Trophoblast cell (in vitro differentiated cells and primary cell): Measurements from ENCODE around the gene SIK3.

Source experiments
- DNase-seq, 2 donors: peaks; one replicate each; pipeline ENCODE4 v3.0.0-alpha.2; 2016
- H2AFZ ChIP-seq: 2 replicates; pipeline ENCODE4 v1.6.1; 2013; ENCODE audit warnings: low read length, moderate library complexity, mild to moderate bottlenecking; ENCODE audit not compliant: insufficient read depth, poor library complexity
- H2AK5ac ChIP-seq: 2 replicates; pipeline ENCODE4 v1.6.1; 2013; ENCODE audit warnings: mild to moderate bottlenecking, low read length
- H2BK120ac ChIP-seq: 2 replicates; pipeline ENCODE4 v1.6.1; 2013; ENCODE audit warnings: low read length, mild to moderate bottlenecking, moderate library complexity; ENCODE audit not compliant: insufficient read depth, poor library complexity
- H2BK12ac ChIP-seq: 2 replicates; pipeline ENCODE4 v1.6.1; 2013; ENCODE audit warnings: mild to moderate bottlenecking, low read length, moderate library complexity
- H2BK5ac ChIP-seq: 2 replicates; pipeline ENCODE4 v1.6.1; 2013; ENCODE audit warnings: low read length, low read depth, moderate library complexity, mild to moderate bottlenecking; ENCODE audit not compliant: poor library complexity
- H3K14ac ChIP-seq: 2 replicates; pipeline ENCODE4 v1.6.1; 2013; ENCODE audit warnings: mild to moderate bottlenecking, low read length
- H3K18ac ChIP-seq: 2 replicates; pipeline ENCODE4 v1.6.1; 2013; ENCODE audit warnings: mild to moderate bottlenecking, low read length
- H3K23ac ChIP-seq: 2 replicates; pipeline ENCODE4 v1.6.1; 2013; ENCODE audit warnings: low read length
- H3K27ac ChIP-seq: 2 replicates; pipeline ENCODE4 v1.5.1; 2013; ENCODE audit warnings: low read depth, mild to moderate bottlenecking, inconsistent platforms, low read length, moderate library complexity
- H3K27me3 ChIP-seq: 2 replicates; pipeline ENCODE4 v1.6.1; 2013; ENCODE audit warnings: inconsistent platforms, mild to moderate bottlenecking, low read length, moderate library complexity; ENCODE audit not compliant: insufficient read depth
- H3K36me3 ChIP-seq, 2 experiments: 1 replicate in 1 of 2; 2 replicates in 1 of 2; pipeline ENCODE4 v1.6.1; 2013; ENCODE audit warnings: low read length in 2 of 2, mild to moderate bottlenecking in 2 of 2, moderate library complexity in 1 of 2; ENCODE audit not compliant: insufficient read depth in 2 of 2, control insufficient read depth in 1 of 2
- H3K4ac ChIP-seq: 2 replicates; pipeline ENCODE4 v1.6.1; 2013; ENCODE audit warnings: low read depth, mild to moderate bottlenecking, low read length, moderate library complexity
- H3K4me1 ChIP-seq, 2 experiments: 1 replicate in 1 of 2; 2 replicates in 1 of 2; pipeline ENCODE4 v1.6.1; 2013; ENCODE audit warnings: low read length in 2 of 2, mild to moderate bottlenecking in 2 of 2, moderate library complexity in 1 of 2; ENCODE audit not compliant: insufficient read depth in 2 of 2, control insufficient read depth in 1 of 2
- H3K4me2 ChIP-seq: 2 replicates; pipeline ENCODE4 v1.6.1; 2013; ENCODE audit warnings: inconsistent platforms, mild to moderate bottlenecking, low read length, moderate library complexity
- H3K4me3 ChIP-seq: 2 replicates; pipeline ENCODE4 v1.5.1; 2013; ENCODE audit warnings: mild to moderate bottlenecking, low read depth, low read length, inconsistent platforms
- H3K79me1 ChIP-seq: one replicate; pipeline ENCODE4 v1.6.1; 2013; ENCODE audit warnings: low read length
- H3K79me2 ChIP-seq: 2 replicates; pipeline ENCODE4 v1.6.1; 2013; ENCODE audit warnings: low read length, mild to moderate bottlenecking; ENCODE audit not compliant: control insufficient read depth, insufficient read depth, poor library complexity
- H3K9ac ChIP-seq: 2 replicates; pipeline ENCODE4 v1.6.1; 2013; ENCODE audit warnings: mild to moderate bottlenecking, low read length
- H3K9me3 ChIP-seq: 2 replicates; pipeline ENCODE4 v1.6.1; 2013; ENCODE audit warnings: low read depth, mild to moderate bottlenecking, control low read depth, inconsistent platforms, low read length; ENCODE audit not compliant: insufficient read depth
- H4K12ac ChIP-seq: 2 replicates; pipeline ENCODE4 v1.6.1; 2013; ENCODE audit warnings: low read depth, mild to moderate bottlenecking, low read length, moderate library complexity
- H4K8ac ChIP-seq: 2 replicates; pipeline ENCODE4 v1.6.1; 2013; ENCODE audit warnings: low read depth, mild to moderate bottlenecking, low read length, moderate library complexity
- H4K91ac ChIP-seq: one replicate; pipeline ENCODE4 v1.6.1; 2013; ENCODE audit warnings: low read depth, mild to moderate bottlenecking, low read length, moderate library complexity
- WGBS: extraction: QIAGEN DNeasy Blood & Tissue Kit; methylation state at CpG from one replicate; pipeline ENCODE4 v1.1.7; 2013; ENCODE audit warnings: missing lambda C conversion rate; ENCODE audit not compliant: insufficient read length, insufficient coverage; ENCODE audit errors: extremely low coverage; 5-methylcytosine and 5-hydroxymethylcytosine counted together

SIK3 gene

GRCh38 chr11:117127171-117127901, 29.1 kb upstream of the SIK3 start:
- no peak overlapping the region for H2AK5ac ChIP-seq
- no peak overlapping the region for H3K4ac ChIP-seq
- no peak overlapping the region for H4K8ac ChIP-seq
- DNase-seq = no peak
- H3K36me3 ChIP-seq = no peaks in the 10 kb centered on the region
- no peak overlapping the region for H2BK12ac ChIP-seq
- WGBS = no CpG with 5 or more reads among the region's 6 CpGs
- H3K9me3 ChIP-seq = no peaks in the 10 kb centered on the region
- no peak overlapping the region for H2AFZ ChIP-seq
- H3K18ac ChIP-seq = no peak overlapping the region
- H4K12ac ChIP-seq = no peak overlapping the region
- H3K14ac ChIP-seq = no peak overlapping the region
- H4K91ac ChIP-seq = no peak overlapping the region
- H3K27ac ChIP-seq = no peak overlapping the region
- no peak overlapping the region for H3K4me3 ChIP-seq
- H3K79me2 ChIP-seq = no peaks in the 10 kb centered on the region
- H2BK5ac ChIP-seq = no peak overlapping the region
- H3K27me3 ChIP-seq = no peaks in the 10 kb centered on the region
- H2BK120ac ChIP-seq = no peak overlapping the region
- no peak overlapping the region for H3K23ac ChIP-seq
- no peaks in the 10 kb centered on the region for H3K4me1 ChIP-seq
- no peaks in the 10 kb centered on the region for H3K79me1 ChIP-seq
- no peak overlapping the region for H3K4me2 ChIP-seq
- H3K9ac ChIP-seq = no peak overlapping the region

- H3K79me2 ChIP-seq = no peaks in the 10 kb centered on the region
- no peak overlapping the region for H3K27ac ChIP-seq
- no peak overlapping the region for H3K4me2 ChIP-seq
- no peak overlapping the region for H3K4me3 ChIP-seq
- H2BK5ac ChIP-seq = no peak overlapping the region
- no peaks in the 10 kb centered on the region for H3K79me1 ChIP-seq
- no peaks in the 10 kb centered on the region for H3K4me1 ChIP-seq
- H3K23ac ChIP-seq = no peak overlapping the region
- no peak overlapping the region for H2BK12ac ChIP-seq
- no peak overlapping the region for H3K18ac ChIP-seq
- H3K14ac ChIP-seq = no peak overlapping the region
- no peak overlapping the region for H4K12ac ChIP-seq
- no peaks in the 10 kb centered on the region for H3K27me3 ChIP-seq
- H2AK5ac ChIP-seq = no peak overlapping the region
- H4K8ac ChIP-seq = no peak overlapping the region
- H2BK120ac ChIP-seq = no peak overlapping the region
- H3K4ac ChIP-seq = no peak overlapping the region
- H4K91ac ChIP-seq = no peak overlapping the region
- no peaks in the 10 kb centered on the region for H3K36me3 ChIP-seq
- no peak overlapping the region for H3K9ac ChIP-seq
- H3K9me3 ChIP-seq = no peaks in the 10 kb centered on the region
- DNase-seq = no peak
- WGBS = no CpG with 5 or more reads among the region's 7 CpGs
- H2AFZ ChIP-seq = no peak overlapping the region
Measured at GRCh38 chr11:117126223-117126965, 28.2 kb upstream of the SIK3 start.

DNA sequence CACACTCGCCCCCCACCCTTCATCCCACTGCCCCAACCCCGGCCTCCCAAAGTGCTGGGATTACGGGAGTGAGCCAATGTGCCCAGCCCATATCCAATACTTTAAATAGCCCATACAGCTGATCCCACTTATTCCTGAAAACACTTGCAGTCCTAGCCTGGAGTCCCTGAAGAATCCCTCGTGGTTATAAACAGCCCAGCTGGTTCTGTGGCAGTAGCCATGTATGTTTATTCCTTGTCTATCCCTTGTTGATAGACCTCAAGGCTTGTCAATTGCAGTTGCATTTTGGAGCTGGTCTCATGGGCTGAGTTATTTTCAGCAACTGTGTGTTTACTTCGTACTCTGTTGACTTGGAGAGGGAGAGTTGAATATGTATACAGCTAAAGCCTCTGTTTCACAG, 24.3 kb upstream of the SIK3 start:
- no peak overlapping the region for H3K9ac ChIP-seq
- no peak overlapping the region for H2AFZ ChIP-seq
- H3K79me1 ChIP-seq = no peaks in the 10 kb centered on the region
- no peak overlapping the region for H2BK5ac ChIP-seq
- no peak overlapping the region for H4K8ac ChIP-seq
- H3K4me3 ChIP-seq = no peak overlapping the region
- H4K12ac ChIP-seq = no peak overlapping the region
- no peaks in the 10 kb centered on the region for H3K4me1 ChIP-seq
- H2AK5ac ChIP-seq = no peak overlapping the region
- no peaks in the 10 kb centered on the region for H3K79me2 ChIP-seq
- H3K14ac ChIP-seq = no peak overlapping the region
- no peak overlapping the region for H3K4me2 ChIP-seq
- H4K91ac ChIP-seq = no peak overlapping the region
- H3K4ac ChIP-seq = no peak overlapping the region
- no peak overlapping the region for H3K27ac ChIP-seq
- DNase-seq = no peak
- H3K9me3 ChIP-seq = no peaks in the 10 kb centered on the region
- H3K36me3 ChIP-seq = no peaks in the 10 kb centered on the region
- WGBS = no CpG with 5 or more reads among the region's 5 CpGs
- H3K18ac ChIP-seq = no peak overlapping the region
- H3K27me3 ChIP-seq = no peaks in the 10 kb centered on the region
- H2BK12ac ChIP-seq = no peak overlapping the region
- no peak overlapping the region for H2BK120ac ChIP-seq
- no peak overlapping the region for H3K23ac ChIP-seq

GRCh38 chr11:117121176-117121575, 22.9 kb upstream of the SIK3 start:
- Histone ChIP-seq H2BK5ac (no peak overlapping the region), H4K91ac (no peak overlapping the region), H3K23ac (no peak overlapping the region), H3K36me3 (no peaks in the 10 kb centered on the region), H3K9ac (no peak overlapping the region), H3K27me3 (no peaks in the 10 kb centered on the region), H2AFZ (no peak overlapping the region), H3K4ac (no peak overlapping the region), H3K4me3 (no peak overlapping the region), H3K18ac (no peak overlapping the region), H4K12ac (no peak overlapping the region), H3K9me3 (no peaks in the 10 kb centered on the region), H3K27ac (no peak overlapping the region), H3K4me2 (no peak overlapping the region), H3K14ac (no peak overlapping the region), H4K8ac (no peak overlapping the region), H2BK12ac (no peak overlapping the region), H2BK120ac (no peak overlapping the region), H3K79me2 (no peaks in the 10 kb centered on the region), H3K79me1 (no peaks in the 10 kb centered on the region), H2AK5ac (no peak overlapping the region), H3K4me1 (no peaks in the 10 kb centered on the region)
- DNase-seq = no peak
